SJCRH30 (cell line): ENCODE results near the gene CUL9. TPM values are rescaled to one million over a fixed set of nuclear protein-coding genes. Genes with fewer than 3 reads are reported as not detected.
"Not testable (repeated sequence)": the region's sequence is repeated elsewhere in the genome, so short reads cannot be mapped to it uniquely, and the experiment has no call there.

ENCODE experiments used
- DNase-seq, 2 experiments: peaks; one replicate each; pipeline ENCODE4 v3.0.0-alpha.2; 2015 to 2020
- H3K27ac ChIP-seq: fragments of 250-450 bp; sonication (Bioruptor Pico); 2 replicates; pipeline ENCODE4 v1.5.1; 2020; ENCODE audit warnings: mild to moderate bottlenecking, moderate library complexity
- H3K27me3 ChIP-seq: fragments of 250-450 bp; sonication (Bioruptor Pico); 2 replicates; pipeline ENCODE4 v1.5.1; 2020; ENCODE audit warnings: mild to moderate bottlenecking, moderate library complexity
- H3K36me3 ChIP-seq: fragments of 250-450 bp; sonication (Bioruptor Pico); 2 replicates; pipeline ENCODE4 v1.5.1; 2020; ENCODE audit warnings: mild to moderate bottlenecking, moderate library complexity
- H3K4me1 ChIP-seq: fragments of 250-450 bp; sonication (Bioruptor Pico); 2 replicates; pipeline ENCODE4 v1.5.1; 2020; ENCODE audit warnings: mild to moderate bottlenecking, moderate library complexity
- H3K4me3 ChIP-seq: fragments of 250-450 bp; sonication (Bioruptor Pico); 2 replicates; pipeline ENCODE4 v1.5.1; 2020; ENCODE audit warnings: mild to moderate bottlenecking, moderate library complexity
- H3K9me3 ChIP-seq: fragments of 250-450 bp; sonication (Bioruptor Pico); replicated peaks from 2 replicates; pipeline ENCODE4 v1.5.1; 2020; ENCODE audit warnings: mild to moderate bottlenecking, moderate library complexity
- total RNA-seq: library from RNA; depleted of rRNA; stranded (reverse); fragments of >200 nt; shearing (Covaris generic); gene quantifications from 2 replicates; pipeline ENCODE4 v1.2.3, GENCODE V29; 2014; rRNA removed

The CUL9 gene
- total RNA-seq: 14.1 and 14.5 TPM in 2 replicates

DNA sequence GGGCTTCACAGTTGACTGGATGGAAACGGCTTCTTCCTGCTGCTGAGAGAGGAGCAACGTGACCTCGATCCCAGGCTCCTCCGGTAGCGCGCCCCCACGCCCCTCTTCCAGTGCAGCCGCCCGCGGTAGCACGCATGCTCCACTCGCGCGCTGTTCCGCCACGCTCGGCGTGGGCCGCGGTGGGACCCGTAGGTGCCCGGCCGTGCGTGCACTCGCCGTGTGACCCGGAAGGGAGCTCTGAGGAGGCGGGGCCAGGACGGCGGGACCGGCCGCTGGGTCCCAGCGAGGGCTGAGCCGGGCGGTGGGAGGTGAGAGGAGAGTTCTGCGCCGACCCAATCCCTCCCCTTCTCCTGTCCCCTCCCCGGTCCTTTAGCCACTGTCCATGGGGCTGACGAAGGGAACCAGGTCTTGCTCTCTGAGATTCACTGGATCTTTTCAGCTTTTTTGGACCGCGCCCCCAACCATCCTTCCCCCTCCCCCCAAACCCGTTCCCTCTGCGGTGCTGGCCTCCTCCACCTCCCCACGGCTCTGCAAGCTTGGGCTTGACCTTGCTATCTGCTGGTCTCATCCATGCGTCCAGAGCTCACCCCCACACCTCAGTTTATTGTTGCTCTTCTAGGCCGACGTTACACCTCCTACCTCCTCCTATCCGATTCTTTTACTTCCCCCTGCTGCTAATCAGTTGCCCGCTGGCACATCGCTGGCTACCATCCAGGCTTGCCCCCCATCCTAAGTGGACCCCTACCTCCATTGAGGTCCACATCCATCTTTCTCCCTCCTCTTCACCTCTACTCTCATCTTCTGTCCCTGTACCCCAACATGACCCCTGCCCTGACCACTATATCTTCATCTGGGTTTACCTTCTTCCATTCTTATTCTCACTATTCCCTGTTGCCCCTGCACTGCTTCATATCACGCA is at the start of gene CUL9:
Gene CUL9 (plus strand): TSS at position 255 of the 919 bp plus-strand sequence. CDS start 2,115 bp downstream, outside the sequence.
- Histone ChIP-seq H3K9me3 (no peaks in the 10 kb centered on the region), H3K36me3 (peaks cover 20% of the 10 kb centered on the region)

DNA sequence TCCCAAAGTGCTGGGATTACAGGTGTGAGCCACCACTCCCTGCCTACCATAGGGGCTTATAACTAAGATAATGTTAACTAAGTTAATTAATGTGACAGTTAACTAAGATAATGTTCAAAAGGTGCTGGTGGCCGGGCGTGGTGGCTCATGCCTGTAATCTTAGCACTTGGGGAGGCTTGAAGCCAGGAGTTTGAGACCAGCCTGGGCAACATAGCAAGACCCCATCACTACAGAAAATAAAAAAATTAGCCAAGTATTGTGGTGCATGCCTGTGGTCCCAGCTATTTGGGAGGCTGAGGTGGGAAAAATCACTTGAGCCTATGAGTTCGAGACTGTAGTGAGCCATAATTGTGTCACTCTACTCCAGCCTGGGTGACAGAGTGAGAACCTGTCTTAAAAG is 43.7 kb upstream of the CUL9 start:
- DNase-seq: no peak
- Histone ChIP-seq H3K9me3 (no peaks in the 10 kb centered on the region), H3K27me3 (no peaks in the 10 kb centered on the region), H3K36me3 (no peaks in the 10 kb centered on the region), H3K4me3 (no peak overlapping the region), H3K4me1 (peaks cover 10% of the 10 kb centered on the region), H3K27ac (no peak overlapping the region)

More for the DNA sequence above, at the start of gene CUL9:
- H3K4me1 ChIP-seq: 0 out of 2 replicates have a peak, but pooled peaks cover 2% of the 10 kb centered on the region
- H3K27me3 ChIP-seq: no peaks in the 10 kb centered on the region
- peak; percentile 81 for DNase-seq
- H3K27ac ChIP-seq: peak within 1 kb of the TSS; percentile 13; the same call in 1 of the 2 replicates
- H3K4me3 ChIP-seq: peak within 1 kb of the TSS; percentile 71

DNA sequence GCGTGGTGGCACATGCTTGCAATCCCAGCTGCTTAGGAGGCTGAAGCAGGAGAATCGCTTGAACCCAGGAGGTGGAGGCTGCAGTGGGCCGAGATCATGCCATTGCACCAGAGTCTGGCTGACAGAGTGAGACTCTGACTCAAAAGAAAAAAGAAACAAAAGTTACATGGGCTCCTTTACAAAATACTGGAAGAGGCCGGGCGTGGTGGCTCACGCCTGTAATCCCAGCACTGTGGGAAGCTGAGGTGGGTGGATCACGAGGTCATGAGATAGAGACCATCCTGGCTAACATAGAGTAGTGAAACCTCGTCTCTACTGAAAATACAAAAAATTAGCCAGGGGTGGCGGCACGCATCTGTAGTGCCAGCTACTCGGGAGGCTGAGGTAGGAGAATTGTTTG is 42.0 kb upstream of the CUL9 start:
- DNase-seq, H3K9me3 ChIP-seq, H3K27ac ChIP-seq, H3K36me3 ChIP-seq, H3K27me3 ChIP-seq, H3K4me3 ChIP-seq: not testable (repeated sequence)
- H3K4me1 ChIP-seq: peaks cover 11% of the 10 kb centered on the region

DNA sequence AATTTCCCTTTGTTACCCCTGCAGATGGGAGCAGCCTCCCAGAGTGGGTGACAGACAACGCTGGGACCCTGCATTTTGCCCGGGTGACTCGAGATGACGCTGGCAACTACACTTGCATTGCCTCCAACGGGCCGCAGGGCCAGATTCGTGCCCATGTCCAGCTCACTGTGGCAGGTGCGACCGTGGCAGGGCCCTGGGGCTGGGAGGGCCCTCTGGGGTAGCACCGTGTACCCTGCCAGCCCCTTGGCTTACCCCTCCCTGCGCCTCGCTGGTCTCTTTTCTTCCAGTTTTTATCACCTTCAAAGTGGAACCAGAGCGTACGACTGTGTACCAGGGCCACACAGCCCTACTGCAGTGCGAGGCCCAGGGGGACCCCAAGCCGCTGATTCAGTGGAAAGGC is 40.4 kb upstream of the CUL9 start:
- H3K36me3 ChIP-seq: 0 out of 2 replicates have a peak, but pooled peaks cover 3% of the 10 kb centered on the region
- no peaks in the 10 kb centered on the region for H3K9me3 ChIP-seq
- no peak overlapping the region for H3K4me3 ChIP-seq
- DNase-seq: no peak
- no peaks in the 10 kb centered on the region for H3K27me3 ChIP-seq
- no peak overlapping the region for H3K27ac ChIP-seq
- peaks cover 11% of the 10 kb centered on the region for H3K4me1 ChIP-seq

DNA sequence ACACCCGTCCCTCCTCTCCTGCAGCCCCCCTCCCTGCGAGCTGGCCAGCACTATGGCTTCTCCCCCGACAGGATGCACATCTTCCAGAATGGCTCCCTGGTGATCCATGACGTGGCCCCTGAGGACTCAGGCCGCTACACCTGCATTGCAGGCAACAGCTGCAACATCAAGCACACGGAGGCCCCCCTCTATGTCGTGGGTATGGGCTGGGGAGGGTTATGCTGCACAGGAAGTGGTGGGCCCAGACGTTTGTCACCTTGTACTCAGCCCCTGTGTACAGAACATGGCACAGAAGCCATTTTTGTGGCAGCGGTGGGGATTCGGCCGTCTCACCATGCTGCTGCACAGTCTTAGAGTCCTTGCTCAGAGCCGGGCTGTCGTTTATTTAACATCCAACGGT is 39.9 kb upstream of the CUL9 start:
- Histone ChIP-seq H3K4me1 (peaks cover 11% of the 10 kb centered on the region), H3K27ac (no peak overlapping the region), H3K4me3 (no peak overlapping the region), H3K36me3 (0 out of 2 replicates have a peak, but pooled peaks cover 3% of the 10 kb centered on the region), H3K27me3 (no peaks in the 10 kb centered on the region), H3K9me3 (no peaks in the 10 kb centered on the region)
- DNase-seq: no peak

DNA sequence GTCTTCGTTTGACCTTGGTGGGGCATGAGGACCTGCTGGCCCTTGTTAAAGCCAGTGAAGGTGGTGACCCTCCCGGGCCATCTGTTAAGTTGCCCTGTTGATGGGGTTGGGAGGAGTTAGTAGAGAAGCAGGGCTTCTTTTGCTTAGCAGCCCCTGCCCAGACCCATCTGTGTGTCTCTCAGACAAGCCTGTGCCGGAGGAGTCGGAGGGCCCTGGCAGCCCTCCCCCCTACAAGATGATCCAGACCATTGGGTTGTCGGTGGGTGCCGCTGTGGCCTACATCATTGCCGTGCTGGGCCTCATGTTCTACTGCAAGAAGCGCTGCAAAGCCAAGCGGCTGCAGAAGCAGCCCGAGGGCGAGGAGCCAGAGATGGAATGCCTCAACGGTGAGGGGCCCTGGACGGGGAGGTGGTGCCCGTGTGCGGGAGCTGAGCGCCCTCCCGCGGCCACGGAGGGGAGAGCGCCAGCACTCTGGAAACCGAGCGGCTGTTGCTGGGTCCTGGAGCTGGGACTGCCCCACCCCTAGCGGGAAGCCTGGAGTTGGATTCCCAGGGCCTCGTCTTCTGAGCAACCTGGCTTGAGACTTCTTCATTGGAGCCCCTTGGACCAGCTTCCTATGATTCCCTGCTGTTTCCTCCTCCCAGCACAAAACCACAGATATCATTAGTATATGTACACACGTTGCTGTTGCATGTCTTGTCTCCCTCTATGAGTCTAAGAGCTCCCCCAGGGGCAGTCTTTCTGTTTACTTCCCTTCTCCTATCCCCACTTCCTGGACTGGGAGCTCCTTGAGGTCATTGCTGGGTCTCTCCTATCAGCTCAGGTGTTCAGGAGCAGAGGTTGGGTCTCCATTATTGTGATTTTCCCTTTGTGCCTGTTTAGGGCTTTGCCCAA is 38.5 kb upstream of the CUL9 start:
- Histone ChIP-seq H3K9me3 (no peaks in the 10 kb centered on the region), H3K36me3 (0 out of 2 replicates have a peak, but pooled peaks cover 3% of the 10 kb centered on the region), H3K27me3 (no peaks in the 10 kb centered on the region), H3K27ac (no peak overlapping the region), H3K4me3 (no peak overlapping the region), H3K4me1 (peaks cover 11% of the 10 kb centered on the region)
- DNase-seq: peak; percentile 91 to 92

DNA sequence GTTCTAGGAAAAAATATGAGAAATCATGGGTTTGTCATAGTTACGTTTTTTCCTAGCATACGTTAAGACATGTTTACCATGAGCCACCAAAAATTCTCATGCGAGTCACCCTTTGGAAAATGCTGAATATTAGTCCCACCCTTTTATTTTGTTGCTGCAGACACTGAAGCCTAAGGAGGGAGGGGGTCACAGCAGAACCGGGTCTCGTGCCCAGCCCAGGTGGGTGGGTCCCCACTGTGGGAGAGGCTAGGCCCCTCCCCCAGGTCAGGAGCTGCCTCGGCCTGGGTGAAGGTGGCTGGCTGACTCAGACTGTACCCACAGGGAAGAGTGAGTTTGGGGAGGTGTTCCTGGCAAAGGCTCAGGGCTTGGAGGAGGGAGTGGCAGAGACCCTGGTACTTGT is 37.1 kb upstream of the CUL9 start:
- Histone ChIP-seq H3K9me3 (no peaks in the 10 kb centered on the region), H3K36me3 (0 out of 2 replicates have a peak, but pooled peaks cover 3% of the 10 kb centered on the region), H3K4me3 (no peak overlapping the region), H3K4me1 (peaks cover 11% of the 10 kb centered on the region), H3K27ac (no peak overlapping the region), H3K27me3 (no peaks in the 10 kb centered on the region)
- no peak for DNase-seq

DNA sequence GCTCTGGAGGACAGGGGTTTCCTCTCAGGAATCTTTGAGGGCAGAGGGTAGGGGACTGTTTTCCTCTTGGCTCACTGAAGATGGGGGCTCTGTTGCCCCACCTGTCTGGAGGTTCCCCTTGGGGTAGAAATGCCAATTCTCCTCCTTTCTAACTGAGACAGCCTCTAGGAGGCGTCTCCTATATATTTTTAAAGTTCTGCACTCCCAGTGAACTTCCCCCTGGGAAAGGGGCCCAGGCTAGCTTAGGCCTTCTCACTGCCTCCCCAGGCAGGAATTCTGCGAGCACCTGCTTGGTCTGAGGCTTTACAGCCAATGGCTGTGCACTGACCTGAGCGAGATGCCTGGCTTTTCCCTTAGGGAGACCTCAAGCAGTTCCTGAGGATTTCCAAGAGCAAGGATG is 35.7 kb upstream of the CUL9 start:
- no peak overlapping the region for H3K4me3 ChIP-seq
- no peaks in the 10 kb centered on the region for H3K27me3 ChIP-seq
- H3K36me3 ChIP-seq: 0 out of 2 replicates have a peak, but pooled peaks cover 3% of the 10 kb centered on the region
- DNase-seq: no peak
- no peak overlapping the region for H3K27ac ChIP-seq
- H3K4me1 ChIP-seq: peaks cover 11% of the 10 kb centered on the region
- H3K9me3 ChIP-seq: no peaks in the 10 kb centered on the region

DNA sequence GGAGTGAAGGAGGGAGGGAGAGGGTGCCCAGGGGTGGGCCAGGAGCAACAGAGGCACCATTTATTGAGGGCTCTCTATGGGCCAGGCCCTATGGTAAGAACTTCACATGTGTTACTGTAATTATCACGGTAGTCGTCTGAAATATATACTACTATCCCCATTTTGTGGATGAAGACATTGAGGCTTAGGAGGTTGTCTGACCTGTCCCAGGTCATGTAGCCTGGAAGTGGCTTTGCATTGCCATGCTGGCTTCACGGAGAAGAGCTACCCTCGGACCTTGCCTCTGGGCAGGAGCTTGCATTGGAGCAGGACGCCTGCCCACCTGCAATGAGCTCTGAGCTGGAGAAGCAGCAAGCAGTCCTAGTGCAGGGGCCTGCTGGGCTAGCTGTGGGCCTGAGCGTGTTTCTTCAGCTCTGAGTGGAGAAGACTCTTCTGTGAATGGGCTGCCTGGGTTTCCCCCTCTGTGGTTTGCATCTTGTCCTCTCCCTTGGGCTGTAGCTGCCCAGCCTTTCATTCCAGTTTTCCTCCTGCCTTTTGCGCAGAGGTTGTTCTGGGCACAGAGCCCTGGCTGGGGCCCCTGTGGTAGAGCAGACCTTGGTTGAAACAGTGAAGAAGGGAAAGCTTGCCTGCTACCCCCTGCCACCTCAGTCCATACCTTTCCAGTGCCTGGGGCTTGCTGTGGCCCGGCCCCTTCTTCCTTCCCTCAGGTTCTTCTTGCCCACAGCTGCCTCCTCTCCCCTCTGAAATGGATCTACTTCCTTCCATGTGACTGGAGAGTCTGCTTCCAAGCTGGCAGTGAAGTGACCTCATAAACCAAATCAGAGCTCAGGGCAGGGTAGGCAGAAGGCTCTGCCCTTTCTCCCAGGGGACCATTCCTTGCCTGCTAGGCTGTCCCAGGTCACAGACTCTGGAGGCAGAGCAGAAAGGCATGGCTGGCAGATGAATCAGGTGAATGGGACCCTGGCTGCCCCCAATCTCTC is 35.0 kb upstream of the CUL9 start:
- no peak for DNase-seq
- Histone ChIP-seq H3K36me3 (0 out of 2 replicates have a peak, but pooled peaks cover 3% of the 10 kb centered on the region), H3K27ac (no peak overlapping the region), H3K9me3 (no peaks in the 10 kb centered on the region), H3K4me1 (peaks cover 11% of the 10 kb centered on the region), H3K4me3 (no peak overlapping the region), H3K27me3 (no peaks in the 10 kb centered on the region)

DNA sequence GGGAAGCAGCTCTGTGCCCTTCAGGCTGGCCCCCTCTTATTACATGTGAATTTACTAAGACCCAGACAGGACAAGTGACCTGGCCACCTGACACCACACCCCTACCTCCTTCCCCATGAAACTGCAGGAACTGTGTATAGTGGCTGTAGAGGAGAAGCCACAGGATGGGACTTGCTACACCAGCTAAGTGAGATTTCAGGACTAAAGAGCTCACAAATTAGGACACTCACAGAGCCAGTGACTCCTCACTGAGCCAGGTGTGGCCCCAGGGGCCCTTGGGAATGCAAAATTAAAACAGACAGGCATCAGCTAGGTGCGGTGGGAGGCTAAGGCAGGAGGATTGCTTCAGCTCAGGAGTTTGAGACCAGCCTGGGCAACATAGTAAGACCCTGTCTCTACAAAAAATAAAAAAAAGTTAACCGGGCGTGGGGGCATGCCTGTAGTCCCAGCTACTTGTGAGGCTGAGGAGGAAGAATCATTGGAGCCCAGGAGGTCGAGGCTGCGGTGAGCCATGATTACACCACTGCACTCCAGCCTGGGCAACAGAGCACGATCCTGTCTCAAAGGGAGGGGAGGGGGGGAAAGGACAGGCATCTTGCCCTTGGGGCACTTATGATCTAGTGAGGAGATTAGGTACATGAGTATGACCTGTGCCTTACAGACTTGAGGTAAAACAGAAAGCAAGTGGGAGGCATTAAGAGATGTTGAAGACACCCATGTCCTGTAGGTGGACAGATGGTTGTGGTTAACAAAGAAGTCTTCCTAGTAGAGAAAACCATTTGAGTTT is 34.1 kb upstream of the CUL9 start:
- no peak for DNase-seq
- Histone ChIP-seq H3K36me3 (0 out of 2 replicates have a peak, but pooled peaks cover 3% of the 10 kb centered on the region), H3K9me3 (no peaks in the 10 kb centered on the region), H3K27ac (no peak overlapping the region), H3K4me1 (peaks cover 5% of the 10 kb centered on the region), H3K27me3 (no peaks in the 10 kb centered on the region), H3K4me3 (no peak overlapping the region)

DNA sequence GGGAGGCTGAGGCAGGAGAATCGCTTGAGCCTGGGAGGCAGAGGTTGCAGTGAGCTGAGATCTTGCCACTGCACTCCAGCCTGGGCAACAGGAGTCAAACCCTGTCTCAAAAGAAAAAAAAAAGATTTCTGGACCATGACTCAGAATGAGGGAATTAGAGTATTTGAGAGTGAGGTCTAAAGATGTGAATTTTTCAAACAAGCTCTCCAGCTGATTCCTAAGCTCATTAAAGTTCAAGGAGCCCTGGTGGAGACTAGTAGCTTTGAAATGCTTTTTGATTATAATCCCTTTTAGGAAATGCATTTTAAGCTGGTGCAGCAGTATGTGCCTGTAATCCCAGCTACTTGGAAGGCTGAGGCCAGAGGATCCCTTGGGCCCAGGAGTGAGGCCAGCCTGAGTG is 32.7 kb upstream of the CUL9 start:
- Histone ChIP-seq H3K27ac (no peak overlapping the region), H3K4me1 (no peaks in the 10 kb centered on the region), H3K4me3 (no peak overlapping the region), H3K9me3 (no peaks in the 10 kb centered on the region), H3K27me3 (no peaks in the 10 kb centered on the region), H3K36me3 (no peaks in the 10 kb centered on the region)
- no peak for DNase-seq

DNA sequence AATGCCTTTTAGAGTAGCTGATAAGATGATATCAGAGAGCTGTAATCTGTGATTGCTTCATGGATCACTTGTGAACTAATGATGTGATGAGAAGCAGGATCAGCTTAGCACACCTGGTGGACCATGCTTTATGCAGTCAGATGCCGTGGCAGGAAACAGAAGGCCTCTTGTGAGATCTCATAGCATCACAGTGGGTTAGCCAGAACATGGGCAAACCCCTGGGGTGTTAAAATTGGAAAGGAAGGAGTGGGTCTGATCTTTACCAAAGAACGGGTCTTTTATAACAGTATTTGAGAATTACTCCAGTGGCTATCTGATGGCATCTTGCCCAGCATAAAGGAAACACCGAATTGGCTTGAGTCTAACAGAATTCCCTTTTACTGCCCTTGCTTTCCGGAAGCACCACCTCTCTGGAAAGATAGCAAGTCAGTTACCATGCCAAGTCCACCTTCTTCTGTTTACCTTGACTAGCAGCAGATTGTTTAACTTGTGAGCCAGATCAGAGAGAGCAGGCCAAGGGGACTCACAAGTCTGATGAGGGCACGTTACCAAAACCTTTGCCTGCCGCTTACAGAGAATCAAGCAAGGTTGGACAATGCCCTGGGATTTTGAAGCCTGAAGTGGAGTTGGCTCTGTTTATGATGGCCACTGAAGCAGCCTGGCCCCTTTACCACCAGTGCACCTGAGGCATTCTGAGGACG is 31.8 kb upstream of the CUL9 start:
- Histone ChIP-seq H3K27ac (no peak overlapping the region), H3K4me3 (no peak overlapping the region), H3K36me3 (no peaks in the 10 kb centered on the region), H3K9me3 (no peaks in the 10 kb centered on the region), H3K4me1 (no peaks in the 10 kb centered on the region), H3K27me3 (no peaks in the 10 kb centered on the region)
- no peak for DNase-seq

DNA sequence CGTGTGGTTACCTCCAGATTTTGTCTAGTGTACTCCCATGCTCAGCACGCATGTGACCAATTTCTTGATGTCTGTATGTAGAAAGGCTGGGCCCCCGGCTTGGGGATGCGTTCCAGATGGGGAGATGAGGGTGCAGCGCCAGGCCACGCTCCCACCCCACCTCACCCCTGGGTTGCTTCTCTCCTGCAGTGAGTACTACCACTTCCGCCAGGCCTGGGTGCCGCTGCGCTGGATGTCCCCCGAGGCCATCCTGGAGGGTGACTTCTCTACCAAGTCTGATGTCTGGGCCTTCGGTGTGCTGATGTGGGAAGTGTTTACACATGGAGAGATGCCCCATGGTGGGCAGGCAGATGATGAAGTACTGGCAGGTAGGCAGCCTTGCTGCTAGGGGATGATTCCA is 22.4 kb upstream of the CUL9 start:
- Histone ChIP-seq H3K4me1 (no peaks in the 10 kb centered on the region), H3K27ac (no peak overlapping the region), H3K27me3 (no peaks in the 10 kb centered on the region), H3K36me3 (no peaks in the 10 kb centered on the region), H3K9me3 (no peaks in the 10 kb centered on the region), H3K4me3 (no peak overlapping the region)
- DNase-seq: no peak
